ENCODE measurements around the gene DMD.

DNA sequence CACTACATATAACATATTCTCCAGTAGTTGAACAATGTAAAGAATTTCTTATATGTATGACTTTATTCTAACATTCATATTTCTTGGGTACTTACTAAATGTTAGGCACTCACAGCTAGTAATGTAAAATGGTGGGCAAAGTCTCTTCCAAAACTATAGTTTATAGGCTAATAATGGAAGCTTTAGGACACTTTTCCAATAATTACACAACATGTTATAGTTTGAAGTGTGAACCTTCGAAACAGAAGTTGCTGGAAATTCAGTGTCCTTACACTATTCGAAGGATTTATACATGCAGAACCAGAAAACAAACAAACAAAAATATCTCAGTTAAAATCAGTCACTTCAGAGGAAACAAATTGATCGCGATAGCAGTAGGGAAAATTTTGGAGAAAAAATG is 212.6 kb downstream of the DMD start:
- TF ChIP-seq POLR2A (IDR thresholded peaks at IDR 0.05): no peak
- TF ChIP-seq, protein P1, sequence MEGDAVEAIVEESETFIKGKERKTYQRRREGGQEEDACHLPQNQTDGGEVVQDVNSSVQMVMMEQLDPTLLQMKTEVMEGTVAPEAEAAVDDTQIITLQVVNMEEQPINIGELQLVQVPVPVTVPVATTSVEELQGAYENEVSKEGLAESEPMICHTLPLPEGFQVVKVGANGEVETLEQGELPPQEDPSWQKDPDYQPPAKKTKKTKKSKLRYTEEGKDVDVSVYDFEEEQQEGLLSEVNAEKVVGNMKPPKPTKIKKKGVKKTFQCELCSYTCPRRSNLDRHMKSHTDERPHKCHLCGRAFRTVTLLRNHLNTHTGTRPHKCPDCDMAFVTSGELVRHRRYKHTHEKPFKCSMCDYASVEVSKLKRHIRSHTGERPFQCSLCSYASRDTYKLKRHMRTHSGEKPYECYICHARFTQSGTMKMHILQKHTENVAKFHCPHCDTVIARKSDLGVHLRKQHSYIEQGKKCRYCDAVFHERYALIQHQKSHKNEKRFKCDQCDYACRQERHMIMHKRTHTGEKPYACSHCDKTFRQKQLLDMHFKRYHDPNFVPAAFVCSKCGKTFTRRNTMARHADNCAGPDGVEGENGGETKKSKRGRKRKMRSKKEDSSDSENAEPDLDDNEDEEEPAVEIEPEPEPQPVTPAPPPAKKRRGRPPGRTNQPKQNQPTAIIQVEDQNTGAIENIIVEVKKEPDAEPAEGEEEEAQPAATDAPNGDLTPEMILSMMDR (IDR thresholded peaks at IDR 0.05): no peak
- TF ChIP-seq POLR2AphosphoS5 (IDR thresholded peaks at IDR 0.05): no peak
- TF ChIP-seq EP300 (IDR thresholded peaks at IDR 0.05): no peak
